H1 (cell line): ENCODE data around the gene XCL1. TPM values are rescaled to one million over a fixed set of nuclear protein-coding genes. Genes with fewer than 3 reads are reported as not detected.
"Not testable (repeated sequence)": the region's sequence is repeated elsewhere in the genome, so short reads cannot be mapped to it uniquely, and the experiment has no call there.

Experiments used
- CTCF ChIA-PET: fragments of 300-600 bp; sonication (Branson Sonifier 250); formaldehyde crosslinking; loops from one replicate; lab custom pipeline; 2021; ENCODE audit not compliant: partially characterized antibody; lab: Charles Lee
- POLR2A ChIA-PET: fragments of 300-600 bp; sonication (Branson Sonifier 250); formaldehyde crosslinking; loops from one replicate; lab custom pipeline; 2021; ENCODE audit warnings: inconsistent platforms; ENCODE audit not compliant: partially characterized antibody; lab: Charles Lee
- DNase-seq, 2 experiments: peaks; one replicate each; pipeline versions ENCODE4 v3.0.0 to v3.0.0-alpha.2; 2010 to 2022; ENCODE audit warnings: low spot score in 2 of 2, low read depth in 1 of 2, mixed read lengths in 1 of 2
- FAIRE-seq: peaks from 2 replicates; lab custom pipeline; 2011; peaks lifted over from hg19 to GRCh38; lab: Jason Lieb, UNC
- H2AFZ ChIP-seq: 2 replicates; pipeline ENCODE4 v1.8.1; 2012; ENCODE audit warnings: low read length, inconsistent platforms
- H2AK5ac ChIP-seq: 2 replicates; pipeline ENCODE4 v1.6.1; 2013; ENCODE audit warnings: low read depth, low read length
- H2BK120ac ChIP-seq: replicated peaks from 2 replicates; pipeline ENCODE3; 2013; ENCODE audit warnings: low read depth, low read length, inconsistent platforms
- H2BK12ac ChIP-seq: 2 replicates; pipeline ENCODE4 v1.6.1; 2013; ENCODE audit warnings: low read depth, low read length
- H2BK15ac ChIP-seq: 2 replicates; pipeline ENCODE4 v1.6.1; 2013; ENCODE audit warnings: low read length
- H2BK20ac ChIP-seq: 2 replicates; pipeline ENCODE4 v1.6.1; 2013; ENCODE audit warnings: low read length
- H2BK5ac ChIP-seq: 2 replicates; pipeline ENCODE4 v1.6.1; 2013; ENCODE audit warnings: low read depth, low read length
- H3K14ac ChIP-seq: 2 replicates; pipeline ENCODE4 v1.6.1; 2013; ENCODE audit warnings: inconsistent platforms; ENCODE audit not compliant: insufficient read length
- H3K18ac ChIP-seq: 2 replicates; pipeline ENCODE4 v1.6.1; 2013; ENCODE audit warnings: low read length; ENCODE audit errors: extremely low read depth
- H3K23ac ChIP-seq: 2 replicates; pipeline ENCODE4 v1.6.1; 2013; ENCODE audit warnings: inconsistent platforms; ENCODE audit not compliant: insufficient read length
- H3K23me2 ChIP-seq: 2 replicates; pipeline ENCODE4 v1.6.1; 2013; ENCODE audit warnings: low read depth, low read length
- H3K27ac ChIP-seq: 2 replicates; pipeline ENCODE4 v1.6.1; 2011; ENCODE audit warnings: low read depth, low read length, inconsistent platforms
- H3K27me3 ChIP-seq, 4 experiments: replicated peaks in 1 of 4; 1 replicate in 1 of 4; 2 replicates in 3 of 4; pipeline versions ENCODE4 v1.6.1 to v1.8.1; 2011 to 2013; ENCODE audit warnings: low read length in 3 of 4, mild to moderate bottlenecking in 3 of 4, inconsistent platforms in 2 of 4, mixed read lengths in 2 of 4, moderate library complexity in 1 of 4; ENCODE audit not compliant: control insufficient read depth in 3 of 4, insufficient read depth in 3 of 4; ENCODE audit errors: extremely low read depth in 1 of 4
- H3K36me3 ChIP-seq, 4 experiments: 2 replicates each; pipeline versions ENCODE4 v1.6.1 to v1.8.1; 2011 to 2013; ENCODE audit warnings: mild to moderate bottlenecking in 4 of 4, low read length in 3 of 4, moderate library complexity in 2 of 4, control low read depth in 1 of 4, inconsistent platforms in 1 of 4; ENCODE audit not compliant: insufficient read depth in 4 of 4, control insufficient read depth in 2 of 4
- H3K4ac ChIP-seq: replicated peaks from 2 replicates; pipeline ENCODE3; 2013; ENCODE audit warnings: low read length, low read depth, mixed read lengths, inconsistent platforms; ENCODE audit not compliant: insufficient read length
- H3K4me1 ChIP-seq, 4 experiments: replicated peaks in 1 of 4; 1 replicate in 1 of 4; 2 replicates in 3 of 4; pipeline versions ENCODE4 v1.6.1 to v1.8.1; 2011 to 2013; ENCODE audit warnings: low read length in 3 of 4, inconsistent platforms in 2 of 4, mixed read lengths in 1 of 4; ENCODE audit not compliant: insufficient read depth in 4 of 4, control insufficient read depth in 3 of 4
- H3K4me2 ChIP-seq, 2 experiments: 2 replicates each; pipeline versions ENCODE4 v1.6.1 to v1.8.1; 2011 to 2013; ENCODE audit warnings: low read depth in 2 of 2, low read length in 2 of 2, control low read depth in 1 of 2, inconsistent platforms in 1 of 2, mild to moderate bottlenecking in 1 of 2; ENCODE audit not compliant: insufficient read depth in 1 of 2
- H3K4me3 ChIP-seq, 4 experiments: fragments of 200-600, 300-600 bp in 1 of 4; sonication (generic), shearing (Covaris generic), sonication (Bioruptor Twin) in 1 of 4; 2 replicates each; pipeline versions ENCODE4 v1.5.1 to v1.8.1; 2011 to 2016; ENCODE audit warnings: low read length in 4 of 4, low read depth in 3 of 4, control low read depth in 2 of 4, inconsistent platforms in 2 of 4, mild to moderate bottlenecking in 2 of 4, mixed read lengths in 1 of 4, moderate library complexity in 1 of 4; ENCODE audit not compliant: insufficient read depth in 2 of 4; ENCODE audit errors: extremely low read depth in 1 of 4
- H3K56ac ChIP-seq: replicated peaks from 2 replicates; pipeline ENCODE3; 2013; ENCODE audit warnings: low read depth, mild to moderate bottlenecking, mixed read lengths, low read length, inconsistent platforms; ENCODE audit not compliant: insufficient read length
- H3K79me1 ChIP-seq: 2 replicates; pipeline ENCODE4 v1.6.1; 2013; ENCODE audit warnings: low read depth, low read length, control low read depth
- H3K79me2 ChIP-seq, 2 experiments: 2 replicates each; pipeline versions ENCODE4 v1.6.1 to v1.8.1; 2012 to 2013; ENCODE audit warnings: low read length in 2 of 2, mild to moderate bottlenecking in 2 of 2, inconsistent platforms in 1 of 2; ENCODE audit not compliant: insufficient read depth in 2 of 2, control insufficient read depth in 1 of 2
- H3K9ac ChIP-seq, 4 experiments: replicated peaks in 1 of 4; 1 replicate in 1 of 4; 2 replicates in 3 of 4; pipeline versions ENCODE4 v1.6.1 to v1.8.1; 2011 to 2013; ENCODE audit warnings: low read depth in 3 of 4, low read length in 3 of 4, control low read depth in 2 of 4, mild to moderate bottlenecking in 2 of 4, moderate library complexity in 2 of 4, inconsistent platforms in 1 of 4; ENCODE audit errors: extremely low read depth in 1 of 4
- H3K9me3 ChIP-seq, 2 experiments: 2 replicates each; pipeline versions ENCODE4 v1.6.1 to v1.8.1; 2012 to 2013; ENCODE audit warnings: mild to moderate bottlenecking in 2 of 2, moderate library complexity in 2 of 2, control low read depth in 1 of 2, inconsistent platforms in 1 of 2, low read depth in 1 of 2, low read length in 1 of 2, mixed read lengths in 1 of 2; ENCODE audit not compliant: insufficient read depth in 2 of 2
- H4K20me1 ChIP-seq, 2 experiments: replicated peaks in 1 of 2; 2 replicates each; pipeline versions ENCODE3 to v1.8.1; 2011 to 2013; ENCODE audit warnings: inconsistent platforms in 2 of 2, low read length in 2 of 2, mild to moderate bottlenecking in 1 of 2; ENCODE audit not compliant: insufficient read depth in 2 of 2, control insufficient read depth in 1 of 2
- H4K5ac ChIP-seq: 2 replicates; pipeline ENCODE4 v1.6.1; 2013; ENCODE audit warnings: low read length, low read depth, mixed read lengths, inconsistent platforms; ENCODE audit not compliant: insufficient read length
- H4K8ac ChIP-seq: 2 replicates; pipeline ENCODE4 v1.8.0; 2013; ENCODE audit warnings: mild to moderate bottlenecking, moderate library complexity, low read length, inconsistent platforms; ENCODE audit not compliant: insufficient read depth; ENCODE audit errors: extremely low read depth
- H4K91ac ChIP-seq: replicated peaks from 2 replicates; pipeline ENCODE3; 2013; ENCODE audit warnings: low read length, mixed read lengths, inconsistent platforms; ENCODE audit not compliant: insufficient read length
- WGBS, 2 experiments: shearing (Covaris generic) in 1 of 2; methylation state at CpG; one replicate each; pipeline versions ENCODE4 v1.1.6 to v1.1.7; 2013 to 2015; ENCODE audit warnings: low lambda C conversion rate in 2 of 2, mixed read lengths in 2 of 2, inconsistent platforms in 1 of 2, low coverage in 1 of 2, missing lambda C conversion rate in 1 of 2; ENCODE audit not compliant: insufficient replicate concordance in 2 of 2, insufficient coverage in 1 of 2, insufficient read length in 1 of 2; ENCODE audit errors: extremely low coverage in 1 of 2, missing lambda C conversion rate in 1 of 2; 5-methylcytosine and 5-hydroxymethylcytosine counted together
- long read RNA-seq, 2 experiments: library from RNA in 1 of 2; library from capped mRNA in 1 of 2; stranded (forward); transcript quantifications; one replicate each; pipeline ENCODE4 v2.0.0, GENCODE V29; 2021; ENCODE audit warnings: inconsistent platforms in 1 of 2
- polyA minus RNA-seq, 3 experiments: library from RNA; depleted of rRNA, polyadenylated mRNA; stranded (reverse); fragments of >200 nt; gene quantifications; 1 replicate in 2 of 3; 2 replicates in 1 of 3; pipeline ENCODE4 v1.2.3, GENCODE V29; 2011
- polyA plus RNA-seq, 7 experiments: library from polyadenylated mRNA; depleted of rRNA in 3 of 7; stranded (reverse) in 5 of 7; unstranded in 2 of 7; fragments of >200 nt in 5 of 7; fragments of 200-250 nt in 2 of 7; gene quantifications; 1 replicate in 5 of 7; 2 replicates in 1 of 7; 4 replicates in 1 of 7; pipeline versions ENCODE4 v1.2.1 to v1.2.3, GENCODE V29; 2011 to 2013; ENCODE audit warnings: missing spikeins in 2 of 7, mixed read lengths in 2 of 7
- total RNA-seq: library from RNA; stranded (reverse); fragmentation: NEBNext Ultra II Directional; extraction: Animal tissue kit (Norgen Biotek cat#: 25700); gene quantifications from 2 replicates; pipeline ENCODE4 v1.2.1, GENCODE V29; 2021

XCL1 gene
- 0.63 and 0.71 TPM in 2 replicates for total RNA-seq
- polyA plus RNA-seq (2011; rRNA removed): 0.39 and 0.46 TPM in 2 replicates
- 0.45 TPM for polyA plus RNA-seq (2011; cell fraction: cytosol; rRNA removed)
- 2.6 TPM for polyA plus RNA-seq (2011; cell fraction: nucleus; rRNA removed)
- polyA plus RNA-seq (2012, experiment 1 of 2): 0.25 to 0.48 TPM (median 0.28 TPM) in 3 of 4 replicates, not detected in the other
- not detected for polyA plus RNA-seq (2012, experiment 2 of 2)
- 0.34 TPM for polyA plus RNA-seq (2013, experiment 1 of 2)
- polyA plus RNA-seq (2013, experiment 2 of 2): 0.42 TPM
- polyA minus RNA-seq (2011; rRNA and poly(A)+ RNA removed): 0.47 TPM in 1 of 2 replicates, not detected in the other
- not detected for polyA minus RNA-seq (2011; cell fraction: cytosol; rRNA and poly(A)+ RNA removed)
- polyA minus RNA-seq (2011; cell fraction: nucleus; rRNA and poly(A)+ RNA removed): 0.80 TPM
- long read RNA-seq, experiment 1: 0 reads
- long read RNA-seq, experiment 2: 0 reads

GRCh38 chr1:168576245-168576688, at the start of gene XCL1:
TSS of gene XCL1 (plus strand) at chr1:168576605. CDS start at chr1:168576638, 33 bp downstream.
- H3K79me2 ChIP-seq, H3K23me2 ChIP-seq, H4K91ac ChIP-seq, H4K5ac ChIP-seq, FAIRE-seq, H2AFZ ChIP-seq, H3K9ac ChIP-seq, H3K27me3 ChIP-seq, H2BK120ac ChIP-seq, H3K79me1 ChIP-seq, H4K8ac ChIP-seq, H3K56ac ChIP-seq, H4K20me1 ChIP-seq, H2BK12ac ChIP-seq, H3K4me1 ChIP-seq, H3K36me3 ChIP-seq, CTCF ChIA-PET, H3K4me3 ChIP-seq, H3K9me3 ChIP-seq, H2BK5ac ChIP-seq, H2AK5ac ChIP-seq, H2BK15ac ChIP-seq, H3K4me2 ChIP-seq, H3K23ac ChIP-seq, H2BK20ac ChIP-seq, H3K27ac ChIP-seq, H3K18ac ChIP-seq, H3K4ac ChIP-seq, H3K14ac ChIP-seq, DNase-seq, POLR2A ChIA-PET: not testable (repeated sequence)
- 83% methylated on average over 4 of the region's 6 CpGs; no CpG with 5 or more reads in 1 of the 2 experiments for WGBS, 2 experiments
